GM19395 (cell line): ENCODE data around the gene PPFIA1.
"Not testable (repeated sequence)": the region's sequence is repeated elsewhere in the genome, so short reads cannot be mapped to it uniquely, and the experiment has no call there.

Experiments
- ATAC-seq: cut with Tn5 transposase; IDR thresholded peaks from one replicate; pipeline ENCODE4 v1.9.1; 2021; ENCODE audit warnings: mild to moderate bottlenecking, moderate library complexity; ENCODE audit not compliant: unreplicated experiment

Gene PPFIA1

DNA sequence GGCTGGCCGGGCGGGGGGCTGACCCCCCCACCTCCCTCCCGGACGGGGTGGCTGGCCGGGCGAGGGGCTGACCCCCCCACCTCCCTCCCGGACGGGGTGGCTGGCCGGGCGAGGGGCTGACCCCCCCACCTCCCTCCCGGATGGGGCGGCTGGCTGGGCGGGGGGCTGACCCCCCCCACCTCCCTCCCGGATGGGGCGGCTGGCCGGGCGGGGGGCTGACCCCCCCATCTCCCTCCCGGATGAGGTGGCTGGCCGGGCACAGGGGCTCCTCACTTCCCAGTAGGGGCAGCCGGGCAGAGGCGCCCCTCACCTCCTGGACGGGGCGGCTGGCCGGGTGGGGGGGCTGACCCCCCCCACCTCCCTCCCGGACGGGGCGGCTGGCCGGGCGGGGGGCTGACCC lies 24.7 kb downstream of the PPFIA1 start:
- not testable (repeated sequence) for ATAC-seq

DNA sequence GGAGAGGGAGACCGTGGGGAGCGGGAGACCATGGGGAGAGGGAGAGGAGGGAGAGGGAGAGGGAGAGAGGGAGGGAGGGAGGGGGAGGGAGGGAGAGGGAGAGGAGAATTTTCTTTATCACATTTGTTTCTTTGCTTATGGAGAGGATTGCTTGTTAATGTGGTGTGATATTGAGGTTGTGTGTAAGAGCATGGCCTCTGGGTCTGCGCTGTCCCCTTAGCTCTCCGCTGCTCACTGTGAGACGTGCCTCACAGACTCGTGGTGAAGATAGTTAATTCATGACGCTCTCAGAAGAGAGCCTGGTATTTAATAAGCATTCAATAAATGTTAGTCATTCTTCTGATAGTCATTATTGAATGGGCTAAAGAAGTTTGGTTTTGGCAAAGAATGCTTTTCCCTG lies 26.2 kb downstream of the PPFIA1 start:
- ATAC-seq = no peak

DNA sequence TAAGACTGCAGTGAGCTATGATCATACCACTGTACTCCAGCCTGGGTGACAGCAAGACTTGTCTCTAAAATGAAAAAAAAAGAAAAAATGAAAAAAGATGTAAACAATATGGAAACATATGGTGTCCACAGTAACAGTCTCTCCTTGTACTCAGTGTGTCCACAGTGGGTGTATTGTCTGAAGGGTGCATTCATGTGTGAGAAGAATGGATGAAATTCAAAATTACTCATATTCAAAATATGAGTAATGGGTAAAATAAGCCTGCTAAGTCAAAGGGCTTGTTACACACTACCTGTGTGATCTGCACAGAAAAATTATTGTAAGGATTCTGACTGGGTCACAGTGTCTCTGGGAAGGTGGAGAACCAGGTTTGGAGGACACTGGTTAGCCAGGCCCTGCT lies 26.9 kb downstream of the PPFIA1 start:
- ATAC-seq = no peak

DNA sequence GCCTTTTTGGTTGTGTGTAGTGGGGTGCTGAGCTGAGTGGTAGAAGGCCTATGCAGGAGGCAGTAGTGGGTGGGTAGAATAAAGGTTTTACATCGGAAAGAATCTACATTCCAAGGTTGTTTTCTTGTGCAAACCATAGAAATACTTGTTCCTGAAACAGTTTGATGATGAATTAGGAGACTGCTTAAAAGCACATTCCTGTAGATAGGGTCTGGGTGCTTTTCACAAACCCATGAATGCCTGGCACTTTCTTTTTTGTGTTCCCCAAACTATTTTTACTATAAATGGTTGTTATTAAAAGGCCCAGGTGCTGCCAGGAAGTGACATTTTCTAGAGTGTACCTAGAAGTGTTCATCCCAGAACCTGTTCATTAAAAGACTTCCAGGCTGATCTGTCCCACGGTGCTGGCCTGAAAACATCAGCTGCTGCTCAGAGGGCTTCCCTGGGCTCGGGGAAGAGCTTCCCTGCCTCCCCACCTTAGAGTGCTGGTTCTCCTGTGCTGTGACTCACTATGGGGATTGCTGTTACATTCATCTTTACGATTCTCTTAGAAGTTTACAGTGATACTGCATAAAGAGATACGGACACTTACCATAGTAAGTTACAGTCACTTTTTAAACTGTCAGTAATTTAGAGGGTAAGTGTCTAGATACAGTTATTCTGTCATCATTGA lies 27.9 kb downstream of the PPFIA1 start:
- no peak for ATAC-seq

DNA sequence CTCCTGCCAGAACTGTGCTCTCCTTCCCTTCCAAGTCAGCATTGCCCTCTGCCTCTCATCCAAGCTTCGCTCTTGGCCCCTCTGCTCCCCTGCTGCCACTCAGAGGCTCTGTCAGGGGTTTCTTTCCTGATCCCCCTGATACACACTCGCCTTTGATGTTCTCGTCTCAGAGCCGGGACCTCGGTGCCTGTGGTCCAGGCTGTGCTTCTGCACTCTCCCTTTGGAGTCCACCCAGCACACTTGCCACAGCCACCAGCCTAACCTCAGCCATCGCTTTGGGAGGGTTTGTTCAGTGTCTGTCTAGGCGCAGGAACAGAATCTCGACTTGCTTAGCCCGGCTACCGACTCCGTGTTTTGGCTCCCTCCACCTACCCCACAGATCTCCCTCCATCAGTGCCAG lies 29.1 kb downstream of the PPFIA1 start:
- no peak for ATAC-seq

DNA sequence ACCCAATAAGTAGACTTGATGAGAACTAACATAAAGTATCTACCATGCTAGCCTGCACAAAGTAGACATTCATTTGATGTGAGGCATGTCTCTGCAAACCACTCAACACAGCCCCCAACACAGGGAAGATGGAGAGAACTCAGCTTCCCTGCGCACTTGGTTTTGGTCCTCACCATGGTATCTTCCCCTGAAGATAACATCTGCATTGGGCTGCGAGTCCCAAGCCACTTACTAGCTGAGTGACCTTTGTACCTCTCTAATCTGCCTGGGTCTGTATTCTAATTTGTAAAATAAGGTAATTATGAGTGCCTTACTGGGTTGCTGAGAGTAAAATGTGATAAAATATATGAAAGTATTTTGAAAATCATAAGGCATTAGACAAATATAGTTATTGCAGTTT lies 30.7 kb downstream of the PPFIA1 start:
- ATAC-seq = no peak

DNA sequence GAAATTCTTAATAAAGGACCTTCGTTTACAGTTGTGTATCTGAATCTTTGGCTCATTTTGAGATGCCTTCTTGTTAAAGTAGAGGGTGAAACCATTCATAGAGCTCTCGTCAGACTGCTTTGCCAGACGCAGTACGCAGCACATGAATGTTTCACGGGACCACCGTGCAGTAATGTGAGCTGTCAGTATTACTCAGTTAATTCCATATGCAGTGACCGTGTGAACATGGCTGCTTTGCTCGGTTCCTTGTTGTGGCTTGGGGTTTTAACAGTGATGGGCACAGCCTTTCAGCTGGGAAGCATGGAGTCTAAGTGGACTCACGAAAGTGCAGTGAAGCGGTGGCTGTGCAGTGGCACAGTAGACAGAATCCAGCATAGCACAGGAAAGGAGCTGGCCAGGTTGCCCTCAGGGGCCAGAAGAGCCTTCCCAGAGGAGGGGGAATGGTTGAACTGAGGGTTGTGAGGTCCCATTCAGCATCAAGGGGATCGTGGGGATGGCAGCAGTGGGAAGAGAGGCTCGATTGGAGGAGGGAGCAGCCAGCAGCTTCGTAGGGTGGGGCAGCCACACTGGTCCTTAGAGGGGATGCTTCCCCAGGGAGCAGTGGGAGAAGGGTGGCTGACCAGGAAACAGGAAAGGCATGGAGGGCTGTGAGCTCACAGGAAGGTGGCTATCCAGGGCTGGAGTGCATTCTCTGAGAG lies 31.4 kb downstream of the PPFIA1 start:
- no peak for ATAC-seq

DNA sequence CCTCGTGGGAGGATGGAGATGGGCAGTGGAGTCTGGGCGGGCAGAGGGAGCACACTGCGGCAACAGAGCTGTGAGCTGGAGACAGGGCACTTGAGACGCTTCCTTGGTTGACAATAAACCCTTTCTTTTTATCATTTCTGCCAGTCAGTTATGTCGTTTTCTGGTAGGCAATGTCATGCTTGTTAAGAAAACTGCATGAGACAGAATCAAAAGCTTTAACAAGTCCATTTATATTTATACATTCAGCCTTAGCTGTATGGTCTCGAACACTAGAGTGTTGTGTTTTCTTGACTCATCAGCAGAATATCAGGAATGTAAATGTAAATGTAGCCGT lies 31.9 kb downstream of the PPFIA1 start:
- no peak for ATAC-seq

DNA sequence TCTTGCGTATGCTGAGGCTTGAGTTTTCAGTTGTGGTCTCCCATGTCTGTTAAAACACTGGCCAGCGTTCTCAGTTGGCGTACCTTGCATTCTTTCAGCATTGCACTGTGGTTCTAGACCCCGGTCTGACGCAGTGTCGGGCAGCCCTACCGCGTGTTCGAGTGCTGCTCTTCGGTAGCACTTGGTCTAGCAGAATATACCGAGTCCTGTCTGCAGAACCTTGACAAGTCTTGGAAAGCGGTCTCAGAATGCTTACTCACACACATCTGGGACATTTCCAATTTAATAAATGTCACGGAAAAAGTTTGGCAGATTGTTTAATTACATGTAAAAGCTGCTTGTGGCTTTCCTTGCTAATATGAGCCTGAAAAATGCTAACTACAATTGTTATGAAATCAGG lies 32.6 kb downstream of the PPFIA1 start:
- ATAC-seq = no peak

DNA sequence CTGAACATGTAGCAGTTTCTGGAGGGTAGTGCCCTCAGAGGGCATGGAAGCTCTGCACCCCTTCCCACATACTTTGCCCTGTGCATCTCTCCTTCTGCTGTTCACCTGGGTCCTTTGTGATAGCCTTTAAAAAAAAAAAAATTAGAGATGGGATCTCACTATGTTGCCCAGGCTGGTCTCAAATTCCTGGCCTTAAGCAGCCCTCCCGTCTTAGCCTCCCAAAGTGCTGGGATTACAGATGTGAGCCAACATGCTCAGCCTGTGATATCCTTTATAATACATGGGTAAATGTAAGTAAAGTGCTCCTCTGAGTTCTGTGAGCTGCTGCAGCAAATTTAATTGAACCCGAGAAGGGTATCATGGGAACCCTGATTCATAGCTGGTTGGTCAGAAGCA lies 33.7 kb downstream of the PPFIA1 start:
- ATAC-seq = no peak

DNA sequence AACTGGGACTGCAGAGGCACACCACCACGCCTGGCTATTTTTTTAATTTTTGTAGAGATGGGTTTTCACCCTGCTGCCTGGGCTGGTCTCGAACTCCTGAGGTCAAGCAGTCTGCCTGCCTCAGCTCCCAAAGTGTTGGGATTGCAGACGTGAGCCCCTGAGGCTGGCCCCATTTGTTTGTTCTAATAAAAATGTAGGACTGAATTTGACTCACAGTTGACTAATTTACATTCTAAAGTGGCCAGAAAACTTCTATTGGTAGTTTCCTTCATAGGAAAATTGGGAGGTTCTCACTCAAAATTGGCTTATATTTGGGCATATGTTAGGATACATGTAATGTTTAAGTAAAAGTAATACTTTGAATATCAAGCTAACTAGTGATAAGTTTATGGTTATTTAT lies 35.0 kb downstream of the PPFIA1 start:
- no peak for ATAC-seq

DNA sequence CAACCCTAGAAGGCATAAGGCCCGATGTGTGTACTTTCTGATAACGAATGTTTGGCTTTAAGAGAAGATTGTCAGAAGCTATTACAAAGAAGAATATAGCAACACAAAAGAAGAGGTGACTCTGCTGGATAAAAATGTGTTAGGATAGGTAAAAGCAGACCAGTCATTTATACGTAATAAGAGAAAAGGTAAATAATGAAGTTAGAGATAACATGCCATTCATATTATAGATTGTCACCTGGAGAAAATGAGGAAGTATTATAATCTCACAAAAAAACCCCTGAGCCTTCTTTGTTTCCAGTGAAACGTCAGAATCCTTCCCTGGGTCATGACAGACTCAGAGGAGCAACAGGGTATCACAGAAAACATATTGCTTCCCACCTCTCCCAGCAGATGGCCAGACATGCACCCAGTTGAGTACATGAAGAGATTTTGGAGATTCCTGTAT lies 36.1 kb downstream of the PPFIA1 start:
- no peak for ATAC-seq

DNA sequence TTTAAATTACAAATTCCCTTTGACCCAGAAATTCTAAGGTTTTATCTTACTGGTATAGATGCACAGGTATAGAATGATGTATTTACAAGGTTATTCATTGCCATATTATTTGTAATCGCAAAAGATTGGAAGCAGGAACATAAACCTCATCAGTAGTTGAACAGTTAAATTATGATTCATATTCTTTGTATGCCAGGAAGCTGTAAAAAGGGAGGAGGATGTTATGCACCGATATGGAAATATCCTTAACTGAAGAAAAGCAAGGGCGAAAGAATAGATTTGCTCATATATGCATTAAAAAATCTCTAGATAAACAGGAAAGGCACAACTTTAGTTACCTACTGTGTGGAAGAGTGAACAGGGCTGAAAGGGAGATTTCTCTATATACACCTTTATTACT lies 36.7 kb downstream of the PPFIA1 start:
- ATAC-seq = no peak

DNA sequence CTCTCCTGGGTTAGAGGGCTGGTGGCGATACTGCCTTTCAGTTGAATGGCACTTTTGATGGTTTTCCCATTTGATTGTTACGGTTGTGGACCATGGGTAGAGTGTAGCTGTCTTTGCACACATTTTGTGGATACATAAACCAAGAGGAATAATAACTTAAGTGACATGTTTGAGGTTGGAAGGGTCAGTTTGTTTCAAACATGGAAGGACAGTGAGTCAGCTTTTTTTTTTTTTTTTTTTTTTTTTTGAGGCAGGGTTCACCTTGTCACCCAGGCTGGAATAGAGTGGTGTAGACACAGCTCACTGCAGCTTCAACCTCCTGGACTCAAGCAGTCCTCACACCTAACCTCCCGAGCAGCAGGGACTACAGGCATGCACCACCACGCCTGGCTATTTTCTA lies 41.1 kb downstream of the PPFIA1 start:
- no peak for ATAC-seq

DNA sequence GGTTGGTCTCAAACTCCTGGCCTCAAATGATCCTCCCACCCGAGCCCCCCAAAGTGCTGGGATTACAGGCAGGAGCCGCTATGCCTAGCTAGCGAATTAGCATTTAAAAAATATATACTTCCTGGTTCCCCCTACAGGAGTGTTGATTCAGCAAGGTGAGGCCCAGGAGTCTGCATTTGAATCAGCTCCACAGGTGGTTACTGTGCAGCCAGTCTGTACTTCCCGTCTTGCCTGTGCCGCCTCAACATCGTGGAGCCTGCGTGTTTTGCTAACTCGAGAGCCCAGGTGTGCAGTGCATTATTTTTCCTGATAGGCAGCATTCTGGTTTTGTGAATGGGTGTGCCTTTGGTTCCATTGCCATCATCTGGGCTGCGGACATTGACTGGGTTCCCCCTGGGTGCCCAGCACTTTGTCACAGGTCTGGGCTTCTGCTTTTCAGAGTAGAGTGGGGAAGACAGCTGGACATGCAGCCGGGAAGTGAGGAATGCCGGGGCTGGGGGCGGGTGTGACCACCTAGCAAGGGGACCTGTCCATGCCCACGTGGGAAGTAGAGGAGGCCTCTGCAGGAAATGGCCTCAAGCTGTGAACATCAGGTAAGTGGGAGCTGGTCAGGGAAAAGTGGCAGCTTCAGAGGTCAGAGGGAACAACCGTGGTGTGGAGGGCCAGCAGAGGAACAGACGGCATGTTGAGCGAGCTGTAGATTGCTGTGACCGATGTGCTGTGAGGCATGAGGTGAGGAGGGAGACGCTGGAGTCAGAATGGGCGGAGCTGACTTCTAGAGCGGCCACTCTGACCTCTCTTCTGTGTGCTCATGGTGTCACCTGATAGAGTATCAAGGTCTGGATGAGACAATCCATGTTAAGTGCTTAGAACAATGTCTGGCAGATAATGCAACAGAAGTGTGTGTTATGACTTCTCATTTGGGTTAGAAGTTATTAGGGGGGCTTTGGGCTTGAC lies 42.2 kb downstream of the PPFIA1 start:
- no peak for ATAC-seq

DNA sequence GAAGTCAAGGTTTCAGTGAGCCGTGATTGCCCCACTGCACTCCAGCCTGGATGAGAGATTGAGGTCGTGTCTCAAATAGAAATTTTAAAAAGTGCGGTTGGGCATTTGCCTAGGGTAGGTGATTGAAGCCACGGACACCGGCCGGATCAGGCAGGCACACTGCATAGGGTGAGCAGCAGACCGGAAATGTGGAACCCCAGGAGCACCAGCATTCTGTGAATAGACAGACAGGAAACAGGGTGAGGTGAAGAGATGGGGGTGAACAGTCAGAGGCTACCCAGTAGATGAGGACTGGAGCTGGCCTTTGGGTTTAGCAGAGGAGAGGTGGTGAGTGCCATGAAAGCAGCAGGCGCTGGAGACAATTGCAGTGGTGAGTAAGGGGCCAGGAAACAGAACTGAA lies 43.5 kb downstream of the PPFIA1 start:
- no peak for ATAC-seq

DNA sequence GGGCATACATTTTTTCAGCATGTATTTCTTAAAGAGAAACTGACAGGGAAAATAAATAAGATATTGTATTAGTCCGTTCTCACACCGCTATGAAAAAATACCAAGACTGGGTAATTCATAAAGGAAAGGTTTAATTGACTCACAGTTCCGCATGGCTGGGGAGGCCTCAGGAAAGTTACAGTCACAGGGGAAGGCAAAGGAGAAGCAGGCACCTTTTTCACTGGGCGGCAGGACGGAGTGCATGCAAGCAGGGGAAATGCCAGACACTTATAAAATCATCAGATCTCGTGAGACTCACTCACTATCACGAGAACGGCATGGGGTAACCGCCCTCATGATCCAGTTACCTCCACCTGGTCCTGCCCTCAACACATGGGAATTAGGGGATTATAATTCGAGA lies 44.2 kb downstream of the PPFIA1 start:
- no peak for ATAC-seq

DNA sequence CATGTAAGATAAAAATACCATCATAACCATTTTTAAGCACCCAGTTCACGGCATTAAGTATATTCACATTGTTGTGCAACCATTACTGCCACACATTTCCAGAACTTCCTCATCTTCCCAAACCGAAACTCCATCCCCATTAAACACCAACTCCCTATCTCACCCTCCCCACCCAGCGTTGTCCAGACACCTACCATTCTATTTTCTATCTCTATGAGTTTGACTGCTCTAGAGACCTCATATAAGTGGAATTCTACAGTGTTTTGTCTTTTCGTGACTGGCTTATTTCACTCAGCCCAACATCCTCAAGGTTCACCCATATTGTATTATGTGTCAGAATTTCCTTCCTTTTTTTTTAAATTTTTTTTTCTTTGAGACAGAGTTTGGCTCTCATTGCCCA lies 45.2 kb downstream of the PPFIA1 start:
- ATAC-seq = no peak

DNA sequence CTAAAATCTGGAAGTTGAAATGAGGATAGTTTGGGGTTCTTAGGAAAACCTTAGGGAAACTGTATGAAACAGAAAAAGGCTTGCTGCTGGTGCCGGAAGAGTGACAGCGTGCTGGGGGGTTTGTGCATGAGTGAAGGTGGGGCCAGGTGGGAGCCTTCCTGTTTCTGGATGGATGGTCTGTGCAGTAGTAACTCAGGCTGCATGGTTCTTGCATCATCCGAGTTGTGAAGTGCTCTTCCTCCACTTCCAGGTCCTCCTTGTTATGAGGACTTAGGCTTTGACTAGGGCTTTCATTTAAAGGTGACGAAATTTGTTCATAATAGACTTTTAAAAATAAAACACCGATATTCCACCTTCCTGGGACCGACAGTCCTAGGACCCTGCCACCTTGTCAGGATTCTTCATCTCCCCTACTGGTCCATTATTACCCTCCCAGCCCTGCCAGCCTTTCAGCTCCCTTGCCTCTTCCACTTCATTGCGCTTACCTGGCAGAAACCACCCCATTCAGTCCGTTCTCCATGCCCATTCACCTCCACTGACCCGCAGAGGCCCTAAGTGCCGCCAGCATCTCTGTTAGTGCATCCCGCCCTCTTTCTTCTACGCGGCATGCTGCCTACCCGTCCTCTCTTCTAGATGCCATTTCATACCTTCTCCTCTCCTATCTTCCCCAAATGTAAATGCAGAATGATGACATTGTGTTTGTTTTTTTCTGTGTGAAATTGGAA lies 47.3 kb downstream of the PPFIA1 start:
- ATAC-seq = no peak

DNA sequence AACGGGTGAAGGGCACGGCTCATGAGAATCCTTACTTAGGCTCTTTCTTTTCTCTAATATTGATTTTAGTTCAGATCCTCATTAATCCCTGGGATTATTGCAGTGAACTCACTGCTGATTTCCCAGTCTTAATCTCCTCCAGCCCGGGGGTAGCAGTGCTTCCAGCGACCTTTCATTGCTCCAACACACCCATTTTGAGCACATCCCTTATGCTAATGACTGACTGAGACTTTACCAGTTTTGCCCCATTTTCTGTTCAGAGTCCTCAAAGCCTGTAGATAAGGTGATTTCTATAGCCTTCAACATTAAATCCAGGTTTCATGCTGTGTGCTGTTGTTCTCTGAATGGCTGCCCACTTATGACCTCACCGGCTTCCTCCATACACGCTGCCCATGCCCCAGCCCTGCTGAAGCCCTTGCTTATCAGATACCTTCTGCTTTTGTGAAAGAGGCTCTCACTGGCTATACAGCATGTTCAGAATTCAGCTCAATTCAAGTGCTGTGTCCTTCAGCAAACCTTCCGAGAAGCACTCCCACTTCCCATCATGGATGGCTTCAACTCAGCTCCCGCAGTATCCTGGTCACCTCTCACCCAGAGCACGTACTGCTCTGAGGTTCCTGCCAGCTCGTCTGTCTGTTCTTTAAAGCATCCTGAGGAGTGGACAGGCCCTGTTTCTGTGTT lies 49.0 kb downstream of the PPFIA1 start:
- no peak for ATAC-seq

DNA sequence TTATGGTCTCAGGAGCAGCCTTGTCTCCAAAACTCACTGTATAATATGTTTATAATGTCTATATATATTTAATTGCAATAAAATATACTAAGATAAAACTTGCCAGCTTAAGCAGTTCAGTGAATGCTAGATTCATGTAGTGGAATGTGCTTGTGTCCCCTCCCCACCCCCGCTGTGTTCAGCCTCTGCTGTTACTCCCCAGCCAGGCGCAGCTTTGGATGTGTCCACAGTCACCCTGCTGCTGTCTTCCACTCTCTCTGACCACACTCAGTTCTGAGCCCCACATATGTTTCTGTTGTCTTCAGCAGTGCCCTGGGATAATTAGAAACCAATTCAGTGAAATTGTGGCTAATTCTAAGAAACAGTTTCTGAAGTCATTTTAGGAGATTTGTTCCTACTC lies 52.2 kb downstream of the PPFIA1 start:
- ATAC-seq = no peak
